GM12865 (cell line): ENCODE measurements around the gene MRPS34.

Experiments used
- DNase-seq: peaks from one replicate; pipeline ENCODE4 v3.0.0; 2010; ENCODE audit warnings: low read depth
- H3K4me3 ChIP-seq: 2 replicates; pipeline ENCODE4 v1.5.1; 2011; ENCODE audit warnings: mild to moderate bottlenecking, low read depth, low read length, control low read depth
- CTCF ChIP-seq: IDR thresholded peaks from 2 replicates; pipeline ENCODE4 v1.5.1; 2011; ENCODE audit warnings: low read length, control low read depth, low read depth, inconsistent platforms; ENCODE audit not compliant: insufficient read depth; ENCODE audit errors: missing control alignments

MRPS34 gene

GRCh38 chr16:1772908-1773702 lies at the start of gene MRPS34:
Gene MRPS34 (minus strand): TSS chr16:1773134. CDS start chr16:1773119, 15 bp downstream.
- DNase-seq: peak; percentile 92
- TF ChIP-seq CTCF: peak; percentile 82
- peak within 1 kb of the TSS; percentile 98 for H3K4me3 ChIP-seq

GRCh38 chr16:1821861-1822611 lies 49.1 kb upstream of the MRPS34 start:
- DNase-seq: no peak
- TF ChIP-seq CTCF: no peak
- no peak overlapping the region for H3K4me3 ChIP-seq

- TF ChIP-seq CTCF: no peak
- H3K4me3 ChIP-seq: no peak overlapping the region
- no peak for DNase-seq
Observed at GRCh38 chr16:1820946-1821290, 48.0 kb upstream of the MRPS34 start.

- TF ChIP-seq CTCF: no peak
- H3K4me3 ChIP-seq: no peak overlapping the region
- DNase-seq: no peak
Observed at GRCh38 chr16:1820096-1820945, 47.4 kb upstream of the MRPS34 start.

DNA sequence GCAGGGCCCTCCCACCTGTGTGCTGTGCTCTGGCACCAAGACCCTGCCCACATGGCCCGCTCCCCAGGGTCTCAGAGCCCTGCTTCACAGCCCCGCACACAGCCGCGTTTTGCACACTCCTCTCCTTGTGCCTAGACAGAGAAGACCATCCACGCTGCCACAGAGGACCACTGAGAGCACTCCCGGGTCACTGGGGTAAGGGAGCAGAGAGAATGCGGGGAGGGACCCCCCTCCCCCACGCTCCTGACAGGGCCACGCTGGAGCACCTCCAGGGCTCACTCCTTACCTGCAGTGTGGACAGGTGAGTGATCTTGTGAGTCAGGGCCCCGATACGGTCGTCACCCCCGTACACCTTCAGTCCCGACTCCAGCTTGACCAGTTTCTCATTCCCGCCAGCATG lies 46.7 kb upstream of the MRPS34 start:
- H3K4me3 ChIP-seq: no peak overlapping the region
- DNase-seq: no peak
- TF ChIP-seq CTCF: no peak

GRCh38 chr16:1818873-1819525 lies 46.1 kb upstream of the MRPS34 start:
- TF ChIP-seq CTCF: no peak
- DNase-seq: no peak
- H3K4me3 ChIP-seq: no peak overlapping the region
